Central memory CD8-positive, alpha-beta T cell (primary cell): ENCODE data around the gene ZCWPW1.

Experiments used
- ATAC-seq: fragments of 150-1000 bp; cut with Tn5 transposase; replicated peaks from 2 replicates; pipeline ENCODE4 v1.10.0; 2022; ENCODE audit warnings: mild to moderate bottlenecking, moderate FRiP score, moderate number of reproducible peaks; ENCODE audit not compliant: poor library complexity, severe bottlenecking; ENCODE audit errors: extremely low read depth
- DNase-seq, 2 donors: peaks; one replicate each; pipeline ENCODE4 v3.0.0; 2021; ENCODE audit warnings: low spot score in 2 of 2
- H3K27ac Mint-ChIP-seq: one replicate; pipeline ENCODE4 v1.8.0; 2022; ENCODE audit warnings: low read depth, mild to moderate bottlenecking, moderate library complexity, mixed read lengths
- H3K27me3 Mint-ChIP-seq: one replicate; pipeline ENCODE4 v1.8.0; 2022; ENCODE audit warnings: mixed read lengths
- H3K36me3 Mint-ChIP-seq: one replicate; pipeline ENCODE4 v1.8.0; 2022; ENCODE audit warnings: mild to moderate bottlenecking, moderate library complexity, mixed read lengths; ENCODE audit not compliant: insufficient read depth
- H3K4me1 Mint-ChIP-seq: one replicate; pipeline ENCODE4 v1.8.0; 2022; ENCODE audit warnings: mixed read lengths
- H3K4me3 Mint-ChIP-seq: one replicate; pipeline ENCODE4 v1.8.0; 2022; ENCODE audit warnings: mild to moderate bottlenecking, moderate library complexity, mixed read lengths
- H3K9me3 Mint-ChIP-seq: one replicate; pipeline ENCODE4 v1.8.0; 2022; ENCODE audit warnings: mixed read lengths

Gene ZCWPW1, protein sequence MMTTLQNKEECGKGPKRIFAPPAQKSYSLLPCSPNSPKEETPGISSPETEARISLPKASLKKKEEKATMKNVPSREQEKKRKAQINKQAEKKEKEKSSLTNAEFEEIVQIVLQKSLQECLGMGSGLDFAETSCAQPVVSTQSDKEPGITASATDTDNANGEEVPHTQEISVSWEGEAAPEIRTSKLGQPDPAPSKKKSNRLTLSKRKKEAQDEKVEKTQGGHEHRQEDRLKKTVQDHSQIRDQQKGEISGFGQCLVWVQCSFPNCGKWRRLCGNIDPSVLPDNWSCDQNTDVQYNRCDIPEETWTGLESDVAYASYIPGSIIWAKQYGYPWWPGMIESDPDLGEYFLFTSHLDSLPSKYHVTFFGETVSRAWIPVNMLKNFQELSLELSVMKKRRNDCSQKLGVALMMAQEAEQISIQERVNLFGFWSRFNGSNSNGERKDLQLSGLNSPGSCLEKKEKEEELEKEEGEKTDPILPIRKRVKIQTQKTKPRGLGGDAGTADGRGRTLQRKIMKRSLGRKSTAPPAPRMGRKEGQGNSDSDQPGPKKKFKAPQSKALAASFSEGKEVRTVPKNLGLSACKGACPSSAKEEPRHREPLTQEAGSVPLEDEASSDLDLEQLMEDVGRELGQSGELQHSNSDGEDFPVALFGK

DNA sequence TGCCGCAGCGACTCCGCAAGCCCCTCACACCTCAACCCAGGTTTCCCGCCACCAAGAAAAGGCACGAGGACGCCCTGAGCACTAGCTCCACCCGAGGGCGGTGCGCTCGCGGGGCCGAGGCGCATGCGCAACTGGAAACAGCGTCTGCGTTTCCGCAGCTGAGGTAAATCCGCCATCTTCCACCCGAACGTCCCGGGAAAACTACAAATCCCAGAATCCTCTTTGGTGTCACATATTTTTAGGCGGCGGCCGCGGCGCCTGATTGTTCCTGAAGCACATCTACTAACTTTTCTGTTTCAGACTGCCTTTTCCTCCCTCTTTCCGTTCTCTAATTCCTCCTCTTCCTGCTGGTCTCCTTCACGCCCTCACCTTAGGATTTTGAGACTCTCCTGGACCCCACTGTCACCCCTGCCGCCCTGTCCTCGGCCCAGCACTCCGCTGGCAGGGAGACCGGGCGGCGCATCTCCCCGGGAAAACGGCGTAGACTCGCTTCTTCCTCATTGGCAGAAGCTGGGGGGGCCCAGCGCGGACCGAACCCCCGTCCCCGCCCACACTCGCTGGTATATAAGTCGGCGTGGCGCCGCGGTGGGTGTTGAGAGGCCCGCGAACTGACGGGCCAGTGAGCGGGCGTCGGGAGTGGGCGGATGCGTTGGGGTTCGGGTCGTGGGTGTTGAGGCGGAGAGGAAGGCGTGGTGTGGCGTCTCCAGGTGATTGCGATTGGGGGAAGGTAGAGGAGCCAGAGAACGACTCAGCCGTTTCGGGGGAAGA lies at the start of gene ZCWPW1:
TSS of gene ZCWPW1 (minus strand) at position 505 of the 768 bp plus-strand sequence. CDS start 8,054 bp downstream, outside the sequence.
- ATAC-seq (peak; percentile 58), DNase-seq (peak; percentile 96 to 98)
- Mint-ChIP-seq H3K9me3 (no peaks in the 10 kb centered on the region), H3K27me3 (peaks cover 7% of the 10 kb centered on the region), H3K4me1 (peaks cover 40% of the 10 kb centered on the region), H3K36me3 (peaks cover 37% of the 10 kb centered on the region), H3K27ac (peak within 1 kb of the TSS; percentile 100), H3K4me3 (peak within 1 kb of the TSS; percentile 85)

DNA sequence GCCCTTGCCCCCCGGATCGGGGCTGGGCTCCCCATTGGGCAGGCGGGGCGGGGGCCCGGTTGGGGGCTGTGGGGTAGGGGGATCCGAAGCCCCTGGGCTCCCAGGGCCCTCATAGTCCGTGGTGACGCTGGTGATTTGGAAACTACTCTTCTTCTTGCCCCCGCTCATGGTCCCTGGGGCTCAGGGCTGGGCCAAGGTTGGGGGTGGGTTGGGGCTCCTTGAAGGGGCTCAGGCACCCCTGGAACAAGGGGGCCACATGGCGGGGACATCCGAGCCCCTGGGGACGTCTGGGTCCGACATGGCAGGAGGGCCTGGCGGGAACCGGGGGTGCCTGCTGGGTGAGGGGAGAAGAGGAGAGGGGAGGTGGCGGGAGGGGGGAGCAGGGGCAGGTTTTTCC lies 49.4 kb upstream of the ZCWPW1 start:
- H3K4me1 Mint-ChIP-seq = peaks cover 64% of the 10 kb centered on the region
- no peaks in the 10 kb centered on the region for H3K27me3 Mint-ChIP-seq
- peaks cover 56% of the 10 kb centered on the region for H3K36me3 Mint-ChIP-seq
- ATAC-seq (no peak), DNase-seq (no peak)
- peak overlapping the region; percentile 85 for H3K4me3 Mint-ChIP-seq
- H3K27ac Mint-ChIP-seq = peak overlapping the region; percentile 92
- H3K9me3 Mint-ChIP-seq = no peaks in the 10 kb centered on the region

DNA sequence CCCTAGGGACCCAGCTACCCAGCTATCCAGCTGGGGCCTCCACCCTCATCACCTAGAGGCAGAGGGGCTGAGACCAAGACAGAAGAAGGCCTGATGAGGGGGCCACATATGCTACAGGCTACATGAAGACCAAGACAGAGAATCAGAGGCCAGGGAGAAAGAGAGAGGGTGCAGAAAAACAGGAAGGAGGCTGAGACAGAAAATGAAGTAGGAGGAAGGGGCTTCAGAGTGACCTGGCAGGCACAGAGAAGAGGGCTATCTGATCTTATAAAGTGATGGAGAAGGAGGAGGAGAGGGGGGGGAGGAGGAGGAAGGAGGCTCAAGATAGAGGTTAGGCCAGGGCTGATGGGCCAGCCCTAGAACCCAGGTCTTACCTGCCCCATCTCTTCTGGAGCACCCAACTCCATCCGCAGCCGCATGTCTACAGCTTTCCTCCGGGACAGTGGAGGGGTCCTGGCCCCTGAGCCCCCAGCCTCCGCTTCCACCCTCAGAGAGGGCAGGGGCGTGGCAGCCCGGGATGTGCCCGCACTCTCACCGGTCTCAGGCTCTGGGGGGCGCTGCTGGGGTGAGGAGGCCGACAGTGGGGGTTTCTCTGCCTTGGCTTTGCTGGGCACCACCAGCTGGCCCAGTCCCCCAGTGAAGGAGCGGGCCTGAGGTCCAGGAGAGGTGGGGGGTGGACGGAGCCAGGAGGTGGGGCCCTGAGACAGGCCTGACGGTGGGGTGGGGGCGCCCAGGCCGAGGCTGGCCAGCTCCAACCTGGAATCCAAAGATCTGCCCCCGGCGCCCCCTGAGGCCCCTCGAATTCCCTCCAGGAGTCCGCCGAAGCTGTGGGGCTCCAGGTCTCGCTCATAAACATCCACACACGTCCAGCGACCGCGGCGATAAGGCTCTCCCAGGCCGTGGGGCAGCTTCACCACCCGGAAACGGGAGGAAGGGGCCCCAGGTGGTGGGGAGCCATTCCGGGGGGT lies 48.7 kb upstream of the ZCWPW1 start:
- DNase-seq (peak in 1 of 2 donors; percentile 34), ATAC-seq (no peak)
- H3K9me3 Mint-ChIP-seq = no peaks in the 10 kb centered on the region
- peak overlapping the region; percentile 92 for H3K27ac Mint-ChIP-seq
- peaks cover 58% of the 10 kb centered on the region for H3K36me3 Mint-ChIP-seq
- no peaks in the 10 kb centered on the region for H3K27me3 Mint-ChIP-seq
- H3K4me1 Mint-ChIP-seq = peaks cover 60% of the 10 kb centered on the region
- peak overlapping the region; percentile 85 for H3K4me3 Mint-ChIP-seq

DNA sequence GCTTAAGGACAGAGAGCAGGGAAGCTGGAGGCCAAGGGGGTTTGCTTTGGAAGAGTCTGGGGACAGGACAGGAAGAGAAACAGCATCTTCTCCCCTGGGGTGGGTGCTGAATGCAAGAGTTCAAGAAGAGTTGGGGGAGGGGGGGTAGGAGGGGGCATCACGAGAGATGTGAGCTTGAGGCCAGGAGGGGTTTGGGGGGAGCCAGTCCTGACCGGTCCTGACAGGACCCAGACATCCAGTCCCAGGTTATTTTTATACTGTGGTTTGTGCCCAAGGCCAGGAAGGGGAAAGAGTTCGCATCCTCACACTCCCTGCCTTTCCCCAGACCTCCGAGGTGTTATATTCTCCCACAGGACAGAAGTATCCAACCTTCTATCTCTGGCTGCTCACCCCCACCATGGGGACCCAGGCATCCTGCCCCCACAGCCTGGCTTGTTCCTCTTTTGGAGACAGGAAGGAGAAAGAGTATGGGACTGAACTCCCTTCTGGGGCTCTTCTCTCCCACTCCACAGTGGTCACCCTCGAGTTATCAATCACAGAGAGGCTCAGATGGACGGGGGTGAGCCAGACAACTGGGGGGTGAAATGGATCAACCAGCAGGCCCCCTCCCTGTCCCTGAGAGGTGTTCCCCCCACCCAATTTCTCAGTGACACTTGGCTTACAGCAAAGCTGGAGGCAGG lies 47.7 kb upstream of the ZCWPW1 start:
- Mint-ChIP-seq H3K36me3 (peaks cover 59% of the 10 kb centered on the region), H3K27me3 (no peaks in the 10 kb centered on the region), H3K27ac (peak overlapping the region; percentile 92), H3K4me3 (peak overlapping the region; percentile 85), H3K4me1 (peaks cover 61% of the 10 kb centered on the region), H3K9me3 (no peaks in the 10 kb centered on the region)
- DNase-seq = no peak
- no peak for ATAC-seq

DNA sequence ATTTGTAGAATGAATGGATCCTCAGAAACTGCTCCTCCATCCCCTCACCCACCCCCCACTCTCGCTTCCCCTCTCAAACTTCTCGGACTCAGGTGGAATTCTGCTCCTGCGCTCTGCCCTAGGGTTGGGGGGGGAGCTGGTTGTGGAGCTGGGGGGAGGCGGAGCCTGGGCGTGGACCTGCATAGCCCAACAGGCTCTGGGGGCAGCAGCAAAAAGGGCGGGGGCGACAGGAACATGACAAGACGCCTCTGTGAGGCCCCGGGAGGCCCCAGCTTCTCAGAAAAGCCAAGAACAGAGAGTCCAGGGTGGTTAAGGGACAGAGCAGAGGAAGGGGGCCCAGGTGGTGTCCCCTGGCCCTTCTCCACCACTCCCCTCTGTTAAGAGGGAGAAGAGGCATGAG lies 47.0 kb upstream of the ZCWPW1 start:
- Mint-ChIP-seq H3K4me1 (peaks cover 60% of the 10 kb centered on the region), H3K27ac (peak overlapping the region; percentile 92), H3K36me3 (peaks cover 62% of the 10 kb centered on the region), H3K9me3 (no peaks in the 10 kb centered on the region), H3K27me3 (no peaks in the 10 kb centered on the region), H3K4me3 (peak overlapping the region; percentile 85)
- ATAC-seq (no peak), DNase-seq (no peak)

DNA sequence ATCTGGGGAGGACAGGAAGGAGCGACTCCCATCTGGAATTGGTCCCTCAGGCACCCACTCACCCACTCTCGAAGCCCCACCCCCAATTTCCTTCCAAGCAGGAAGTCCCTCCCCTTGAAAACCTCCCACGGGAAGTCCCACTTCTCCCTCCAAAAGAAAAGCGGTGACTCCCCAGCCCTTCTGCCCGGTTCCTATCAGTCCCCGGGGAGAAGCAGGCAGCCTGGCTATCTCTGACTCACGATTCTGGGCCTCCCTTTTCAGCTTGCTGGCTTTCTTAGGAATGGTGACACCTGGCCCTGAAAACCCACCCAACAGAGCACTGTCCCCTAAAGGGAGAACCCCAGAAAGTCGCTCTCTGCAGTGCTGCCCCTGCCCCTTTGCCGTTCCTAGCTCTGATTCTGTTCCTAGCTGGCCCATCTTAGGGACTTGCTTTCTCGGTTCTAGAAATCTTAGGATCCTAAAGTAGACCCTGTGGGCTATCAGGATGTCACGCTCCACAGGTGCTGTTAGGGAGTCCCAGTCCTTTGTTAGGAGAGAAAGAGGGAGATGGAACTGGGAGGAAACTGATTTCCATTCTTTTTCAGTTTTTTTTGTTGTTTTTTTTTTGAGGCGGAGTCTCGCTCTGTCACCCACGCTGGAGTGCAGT lies 44.5 kb upstream of the ZCWPW1 start:
- no peaks in the 10 kb centered on the region for H3K9me3 Mint-ChIP-seq
- peak overlapping the region; percentile 83 for H3K27ac Mint-ChIP-seq
- H3K4me3 Mint-ChIP-seq = no peak overlapping the region
- DNase-seq = no peak
- H3K4me1 Mint-ChIP-seq = peaks cover 51% of the 10 kb centered on the region
- H3K36me3 Mint-ChIP-seq = peaks cover 59% of the 10 kb centered on the region
- no peak for ATAC-seq
- no peaks in the 10 kb centered on the region for H3K27me3 Mint-ChIP-seq

DNA sequence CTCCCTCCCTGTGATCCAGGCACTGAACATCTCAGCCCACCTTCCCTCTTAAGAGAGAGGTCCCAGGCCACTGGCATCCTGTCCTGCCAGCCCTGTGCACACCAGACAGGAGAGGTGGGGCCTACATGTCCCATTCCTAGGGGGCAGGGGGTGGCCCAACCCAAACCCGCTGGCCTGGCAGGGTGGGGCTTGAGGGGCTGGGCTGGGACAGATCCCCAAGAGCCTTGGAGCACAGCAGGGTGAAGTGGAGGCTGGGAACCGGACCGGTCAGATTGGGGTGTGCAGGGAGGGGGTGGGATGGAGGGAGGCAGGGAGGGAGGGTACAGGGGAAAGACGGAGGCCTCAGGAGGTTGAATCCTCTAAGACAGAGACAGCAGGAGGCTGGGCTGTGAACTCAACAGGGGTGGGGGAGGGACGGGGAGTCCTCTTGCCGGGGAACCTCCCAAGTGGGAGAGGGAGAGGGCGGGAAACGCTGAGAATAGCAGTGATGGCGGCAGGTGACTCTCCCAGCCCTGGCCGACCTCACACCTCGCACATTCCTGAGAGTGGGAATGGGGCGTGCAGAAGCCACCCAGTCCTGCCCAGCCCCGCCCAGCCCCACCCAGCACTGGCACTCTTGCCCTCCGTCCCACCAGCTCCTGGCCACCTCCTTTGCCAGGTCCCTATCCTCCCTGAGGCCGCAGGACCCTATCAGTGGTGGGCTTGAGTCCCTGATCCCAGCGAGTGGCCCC lies 43.8 kb upstream of the ZCWPW1 start:
- Mint-ChIP-seq H3K27me3 (no peaks in the 10 kb centered on the region), H3K27ac (peak overlapping the region; percentile 84), H3K4me3 (no peak overlapping the region), H3K36me3 (peaks cover 57% of the 10 kb centered on the region), H3K4me1 (peaks cover 51% of the 10 kb centered on the region), H3K9me3 (no peaks in the 10 kb centered on the region)
- no peak for DNase-seq
- no peak for ATAC-seq

DNA sequence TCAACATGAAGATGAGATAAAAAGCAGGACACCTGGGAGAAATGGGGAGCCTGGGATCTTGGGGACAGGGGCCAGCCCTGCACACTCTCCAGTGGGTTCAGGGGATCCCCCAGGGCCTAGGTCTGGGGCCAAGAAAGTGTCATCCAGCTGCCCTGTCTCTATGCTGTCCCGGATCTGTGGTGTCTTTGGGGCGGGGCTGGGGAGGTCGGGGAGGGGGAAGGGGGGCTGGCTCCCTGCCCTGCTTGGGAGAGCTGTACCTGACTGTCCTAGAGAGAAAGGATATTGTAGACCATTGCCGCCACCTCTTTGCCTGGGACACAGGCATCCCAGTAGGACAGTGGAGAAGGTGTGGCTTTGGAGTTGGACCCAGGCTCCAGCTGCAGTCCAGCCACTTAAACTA lies 42.5 kb upstream of the ZCWPW1 start:
- Mint-ChIP-seq H3K9me3 (no peaks in the 10 kb centered on the region), H3K36me3 (peaks cover 50% of the 10 kb centered on the region), H3K27me3 (no peaks in the 10 kb centered on the region), H3K27ac (no peak overlapping the region), H3K4me1 (peaks cover 43% of the 10 kb centered on the region), H3K4me3 (no peak overlapping the region)
- ATAC-seq = no peak
- DNase-seq = no peak

DNA sequence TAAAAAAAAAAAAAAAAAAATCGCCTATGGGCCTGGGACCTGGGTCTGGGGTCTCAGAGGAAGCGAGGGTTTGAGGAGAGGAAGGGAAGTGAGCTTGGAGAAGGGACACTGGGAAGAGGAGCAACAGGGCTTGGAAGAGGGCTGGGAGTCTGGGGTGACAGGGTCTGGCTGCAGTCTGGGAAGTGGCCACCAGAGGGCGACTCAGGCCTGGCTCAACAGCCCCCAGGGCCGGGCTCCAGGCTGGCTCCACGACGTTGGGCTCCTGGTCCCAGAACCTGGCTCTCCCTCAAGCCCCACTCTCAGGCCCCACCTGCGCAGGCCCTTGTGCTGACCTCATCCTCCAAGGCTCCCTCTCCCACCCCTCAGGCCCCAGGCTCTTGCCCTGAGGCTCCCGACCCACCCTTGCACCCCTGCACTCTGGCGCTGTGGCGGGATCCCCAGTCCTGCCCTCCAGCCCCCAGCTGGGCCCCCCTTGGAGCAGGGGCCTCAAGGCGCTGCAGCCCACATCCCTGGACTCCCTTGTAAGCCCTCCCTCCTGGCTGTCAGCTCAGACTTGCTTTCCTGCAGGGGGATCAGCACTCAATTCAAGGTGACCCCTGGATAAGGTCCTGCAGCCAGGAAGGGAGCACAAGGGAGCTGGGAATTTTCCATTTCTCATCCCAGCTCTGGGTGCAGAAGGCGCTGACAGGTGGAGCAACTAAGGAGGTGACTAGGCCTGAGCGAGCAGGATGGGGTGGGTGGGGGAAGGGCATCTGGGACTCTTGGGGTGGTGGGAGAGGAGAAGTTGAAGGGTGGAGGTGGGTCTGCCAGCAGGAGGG lies 40.9 kb upstream of the ZCWPW1 start:
- no peaks in the 10 kb centered on the region for H3K9me3 Mint-ChIP-seq
- peaks cover 43% of the 10 kb centered on the region for H3K36me3 Mint-ChIP-seq
- H3K4me1 Mint-ChIP-seq = peaks cover 28% of the 10 kb centered on the region
- no peak overlapping the region for H3K27ac Mint-ChIP-seq
- ATAC-seq (peak; percentile 80), DNase-seq (peak; percentile 65 to 88)
- no peak overlapping the region for H3K4me3 Mint-ChIP-seq
- H3K27me3 Mint-ChIP-seq = no peaks in the 10 kb centered on the region

DNA sequence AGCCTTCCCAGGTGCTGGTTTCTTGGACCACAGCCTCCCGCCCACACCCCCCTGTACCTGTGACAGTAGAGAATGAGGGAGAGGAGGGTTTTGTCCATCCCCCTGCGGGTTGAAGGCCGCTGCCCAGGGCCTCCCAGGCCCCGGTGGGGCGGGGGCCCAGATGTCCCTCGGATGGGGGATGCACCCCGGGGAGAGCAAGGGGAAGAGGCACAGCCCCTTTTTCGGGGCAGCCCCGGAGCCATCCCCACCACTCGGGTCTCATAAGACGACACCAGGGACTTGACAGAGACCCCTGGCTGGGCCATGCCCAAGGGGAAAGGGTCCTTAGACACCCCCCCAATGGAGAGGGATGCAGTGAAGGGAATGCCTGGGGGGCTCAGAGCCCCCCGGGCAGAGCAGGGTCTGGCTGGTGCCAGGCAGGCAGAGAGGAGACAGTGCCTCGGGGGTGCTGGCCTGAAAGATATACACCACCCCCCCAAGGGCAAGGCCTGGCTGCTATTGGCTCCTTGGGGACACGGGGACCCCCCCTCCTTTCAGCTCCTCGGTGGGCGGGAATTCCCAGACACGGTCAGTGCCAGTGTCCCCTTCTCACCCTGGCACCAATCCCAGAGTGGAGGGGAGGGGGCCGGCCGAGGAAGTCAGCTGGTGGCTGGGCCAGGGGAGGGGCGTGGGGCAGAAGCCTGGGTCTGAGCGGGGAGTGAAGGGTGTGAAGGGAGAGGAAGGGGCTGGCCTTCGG lies 39.3 kb upstream of the ZCWPW1 start:
- Mint-ChIP-seq H3K27ac (peak overlapping the region; percentile 46), H3K36me3 (peaks cover 28% of the 10 kb centered on the region), H3K4me1 (peaks cover 12% of the 10 kb centered on the region)

More for the DNA sequence above, 39.3 kb upstream of the ZCWPW1 start:
- no peaks in the 10 kb centered on the region for H3K27me3 Mint-ChIP-seq
- H3K9me3 Mint-ChIP-seq = no peaks in the 10 kb centered on the region
- H3K4me3 Mint-ChIP-seq = no peak overlapping the region
- no peak for ATAC-seq
- no peak for DNase-seq
